HepG2 (cell line): ENCODE results near the gene EEF1AKMT4. TPM values are rescaled to one million over a fixed set of nuclear protein-coding genes. Genes with fewer than 3 reads are reported as not detected.

ENCODE experiments used
- IRX3 ChIP-seq: sonication (generic); formaldehyde crosslinking; IDR thresholded peaks from 2 replicates; pipeline ENCODE4 v1.8.1; 2023; ENCODE audit warnings: mild to moderate bottlenecking, low read depth, missing genetic modification reagents, borderline replicate concordance
- ZNF574 ChIP-seq: sonication (generic); formaldehyde crosslinking; IDR thresholded peaks from 2 replicates; pipeline ENCODE4 v1.4.0; 2020; ENCODE audit warnings: missing genetic modification reagents
- polyA plus RNA-seq, 8 experiments: library from polyadenylated mRNA; depleted of rRNA in 3 of 8; stranded (reverse) in 7 of 8; unstranded in 1 of 8; fragments of >200 nt; fragmentation: Illumina TruSeq in 4 of 8; extraction: Trizol in 4 of 8; gene quantifications; 2 replicates each; pipeline versions ENCODE4 v1.2.1 to v1.2.3, GENCODE V29; 2011 to 2016; ENCODE audit warnings: low read depth in 4 of 8, missing spikeins in 1 of 8, mixed read lengths in 1 of 8; ENCODE audit not compliant: insufficient read depth in 1 of 8
- total RNA-seq, 5 experiments: library from RNA; depleted of rRNA; stranded (reverse); fragments of >200 nt; fragmentation: Illumina TruSeq; extraction: Trizol; gene quantifications; 2 replicates each; pipeline ENCODE4 v1.2.3, GENCODE V29; 2016; ENCODE audit warnings: low read depth in 1 of 5
- TF ChIP-seq, protein P1 (sequence below): sonication (generic); formaldehyde crosslinking; IDR thresholded peaks from 2 replicates; pipeline ENCODE4 v1.4.0; 2020; ENCODE audit warnings: missing genetic modification reagents

The EEF1AKMT4 gene
- total and polyA plus RNA-seq, 2 of the 13 experiments (the other 11 are each of a cell fraction or from before 2014, with no cell fraction given): 13.1 to 15.8 TPM

GRCh38 chr3:184233127-184233843 is 16.2 kb upstream of the EEF1AKMT4 start (continued):
- TF ChIP-seq, protein P1, sequence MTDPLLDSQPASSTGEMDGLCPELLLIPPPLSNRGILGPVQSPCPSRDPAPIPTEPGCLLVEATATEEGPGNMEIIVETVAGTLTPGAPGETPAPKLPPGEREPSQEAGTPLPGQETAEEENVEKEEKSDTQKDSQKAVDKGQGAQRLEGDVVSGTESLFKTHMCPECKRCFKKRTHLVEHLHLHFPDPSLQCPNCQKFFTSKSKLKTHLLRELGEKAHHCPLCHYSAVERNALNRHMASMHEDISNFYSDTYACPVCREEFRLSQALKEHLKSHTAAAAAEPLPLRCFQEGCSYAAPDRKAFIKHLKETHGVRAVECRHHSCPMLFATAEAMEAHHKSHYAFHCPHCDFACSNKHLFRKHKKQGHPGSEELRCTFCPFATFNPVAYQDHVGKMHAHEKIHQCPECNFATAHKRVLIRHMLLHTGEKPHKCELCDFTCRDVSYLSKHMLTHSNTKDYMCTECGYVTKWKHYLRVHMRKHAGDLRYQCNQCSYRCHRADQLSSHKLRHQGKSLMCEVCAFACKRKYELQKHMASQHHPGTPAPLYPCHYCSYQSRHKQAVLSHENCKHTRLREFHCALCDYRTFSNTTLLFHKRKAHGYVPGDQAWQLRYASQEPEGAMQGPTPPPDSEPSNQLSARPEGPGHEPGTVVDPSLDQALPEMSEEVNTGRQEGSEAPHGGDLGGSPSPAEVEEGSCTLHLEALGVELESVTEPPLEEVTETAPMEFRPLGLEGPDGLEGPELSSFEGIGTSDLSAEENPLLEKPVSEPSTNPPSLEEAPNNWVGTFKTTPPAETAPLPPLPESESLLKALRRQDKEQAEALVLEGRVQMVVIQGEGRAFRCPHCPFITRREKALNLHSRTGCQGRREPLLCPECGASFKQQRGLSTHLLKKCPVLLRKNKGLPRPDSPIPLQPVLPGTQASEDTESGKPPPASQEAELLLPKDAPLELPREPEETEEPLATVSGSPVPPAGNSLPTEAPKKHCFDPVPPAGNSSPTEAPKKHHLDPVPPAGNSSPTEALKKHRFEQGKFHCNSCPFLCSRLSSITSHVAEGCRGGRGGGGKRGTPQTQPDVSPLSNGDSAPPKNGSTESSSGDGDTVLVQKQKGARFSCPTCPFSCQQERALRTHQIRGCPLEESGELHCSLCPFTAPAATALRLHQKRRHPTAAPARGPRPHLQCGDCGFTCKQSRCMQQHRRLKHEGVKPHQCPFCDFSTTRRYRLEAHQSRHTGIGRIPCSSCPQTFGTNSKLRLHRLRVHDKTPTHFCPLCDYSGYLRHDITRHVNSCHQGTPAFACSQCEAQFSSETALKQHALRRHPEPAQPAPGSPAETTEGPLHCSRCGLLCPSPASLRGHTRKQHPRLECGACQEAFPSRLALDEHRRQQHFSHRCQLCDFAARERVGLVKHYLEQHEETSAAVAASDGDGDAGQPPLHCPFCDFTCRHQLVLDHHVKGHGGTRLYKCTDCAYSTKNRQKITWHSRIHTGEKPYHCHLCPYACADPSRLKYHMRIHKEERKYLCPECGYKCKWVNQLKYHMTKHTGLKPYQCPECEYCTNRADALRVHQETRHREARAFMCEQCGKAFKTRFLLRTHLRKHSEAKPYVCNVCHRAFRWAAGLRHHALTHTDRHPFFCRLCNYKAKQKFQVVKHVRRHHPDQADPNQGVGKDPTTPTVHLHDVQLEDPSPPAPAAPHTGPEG (CRISPR knock-in tag): no peak
- no peak for TF ChIP-seq IRX3 (CRISPR knock-in tag)
- no peak for TF ChIP-seq ZNF574 (CRISPR knock-in tag)
- TF ChIP-seq, all 625 proteins: peak for 0
